NCI-H524 treated with DMSO at 0.1 percent for 48 hours (cell line): ENCODE results near the gene SLC12A7.
"Not testable (repeated sequence)": the region's sequence is repeated elsewhere in the genome, so short reads cannot be mapped to it uniquely, and the experiment has no call there.

Source experiments
- DNase-seq: peaks from one replicate; lab custom pipeline; 2025; lab: John Stamatoyannopoulos, UW

SLC12A7 gene

GRCh38 chr5:1109542-1110306 lies 2.1 kb downstream of the SLC12A7 start:
- no peak for DNase-seq

GRCh38 chr5:1108865-1109174 lies 3.0 kb downstream of the SLC12A7 start:
- DNase-seq, result no peak

- no peak for DNase-seq
Observed at GRCh38 chr5:1108023-1108864, 3.6 kb downstream of the SLC12A7 start.

GRCh38 chr5:1107167-1108022 lies 4.5 kb downstream of the SLC12A7 start:
- no peak for DNase-seq

DNA sequence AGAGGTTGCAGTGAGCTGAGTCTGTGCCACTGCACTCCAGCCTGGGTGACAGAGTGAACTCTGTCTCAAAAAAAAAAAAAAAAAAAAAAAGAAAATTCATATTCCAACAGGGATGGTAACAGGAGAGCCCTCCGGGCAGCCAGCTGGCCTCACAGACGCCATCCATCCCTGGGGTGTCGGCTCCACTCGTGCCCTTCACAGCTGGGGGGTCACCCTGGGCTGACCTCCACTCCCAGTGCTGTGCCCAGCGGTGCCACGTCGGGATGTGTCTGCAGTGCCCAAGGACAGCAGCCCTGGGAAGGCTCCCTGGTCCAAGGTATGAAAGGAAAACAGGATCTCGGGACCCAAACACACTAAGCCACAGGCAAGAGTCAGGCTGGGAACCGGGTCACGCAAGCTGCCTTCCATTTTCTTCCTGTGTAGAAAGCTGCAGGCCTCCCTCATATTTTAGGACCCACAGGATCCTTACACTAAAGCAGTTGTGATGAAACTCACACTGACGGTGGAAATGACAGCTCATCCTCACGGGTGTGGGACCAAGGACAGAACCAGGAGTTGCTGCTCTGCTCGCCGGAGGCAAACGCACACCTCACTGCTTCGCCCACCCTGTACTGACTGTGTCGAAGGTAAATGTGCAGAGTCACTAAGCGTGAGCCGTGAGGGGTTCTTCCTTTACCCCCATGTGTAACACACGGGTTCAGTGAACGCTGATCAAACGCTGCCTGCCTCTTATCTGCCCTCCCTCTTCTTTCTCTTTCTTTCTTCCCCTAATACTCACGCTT lies 5.3 kb downstream of the SLC12A7 start:
- DNase-seq, result no peak

DNA sequence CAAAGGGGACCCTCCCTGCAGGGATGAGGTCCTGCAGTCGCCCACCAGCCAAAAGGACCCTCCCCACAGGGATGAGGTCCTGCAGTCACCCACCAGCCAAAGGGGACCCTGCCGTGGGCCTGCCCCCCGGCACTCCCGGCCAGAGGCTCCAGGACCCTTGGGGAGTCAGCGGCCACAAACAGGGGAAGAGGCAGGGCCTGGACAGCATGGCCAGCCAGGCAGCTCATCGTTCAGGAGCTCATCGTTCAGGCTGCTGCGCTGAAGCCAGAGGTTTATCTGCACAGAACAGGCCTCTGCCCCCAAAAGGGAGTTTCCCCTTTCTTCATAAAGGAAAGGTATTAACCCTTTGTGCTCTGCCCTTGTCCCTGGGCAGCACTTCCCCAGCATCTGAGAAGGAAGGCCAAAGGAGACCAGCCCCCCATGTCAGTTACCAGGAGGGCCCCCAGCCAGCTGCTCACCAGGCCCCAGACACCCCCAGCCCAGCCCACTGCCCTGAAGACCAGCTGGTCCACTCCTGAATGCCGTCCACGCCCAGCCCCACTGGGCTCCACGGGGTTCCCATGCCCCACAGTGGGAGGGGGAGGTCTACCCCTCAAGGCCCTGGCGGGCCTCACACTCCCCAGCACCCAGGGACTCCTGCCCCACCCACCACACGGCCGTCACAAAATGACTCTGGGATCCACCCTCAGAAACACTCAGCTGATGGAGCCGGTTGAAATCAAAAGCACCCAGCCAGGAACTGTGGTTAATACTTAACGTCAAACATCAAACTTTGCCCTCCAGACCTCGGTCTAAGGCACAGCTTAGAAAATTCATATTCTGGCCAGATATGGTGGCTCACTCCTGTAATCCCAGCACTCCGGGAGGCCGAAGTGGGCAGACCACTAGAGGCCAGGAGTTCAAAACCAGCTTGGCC lies 6.3 kb downstream of the SLC12A7 start:
- no peak for DNase-seq

GRCh38 chr5:1104327-1105006 lies 7.4 kb downstream of the SLC12A7 start:
- no peak for DNase-seq

- DNase-seq, result no peak
Observed at GRCh38 chr5:1103505-1104326, 8.1 kb downstream of the SLC12A7 start.

GRCh38 chr5:1103093-1103492 lies 8.8 kb downstream of the SLC12A7 start:
- no peak for DNase-seq

DNA sequence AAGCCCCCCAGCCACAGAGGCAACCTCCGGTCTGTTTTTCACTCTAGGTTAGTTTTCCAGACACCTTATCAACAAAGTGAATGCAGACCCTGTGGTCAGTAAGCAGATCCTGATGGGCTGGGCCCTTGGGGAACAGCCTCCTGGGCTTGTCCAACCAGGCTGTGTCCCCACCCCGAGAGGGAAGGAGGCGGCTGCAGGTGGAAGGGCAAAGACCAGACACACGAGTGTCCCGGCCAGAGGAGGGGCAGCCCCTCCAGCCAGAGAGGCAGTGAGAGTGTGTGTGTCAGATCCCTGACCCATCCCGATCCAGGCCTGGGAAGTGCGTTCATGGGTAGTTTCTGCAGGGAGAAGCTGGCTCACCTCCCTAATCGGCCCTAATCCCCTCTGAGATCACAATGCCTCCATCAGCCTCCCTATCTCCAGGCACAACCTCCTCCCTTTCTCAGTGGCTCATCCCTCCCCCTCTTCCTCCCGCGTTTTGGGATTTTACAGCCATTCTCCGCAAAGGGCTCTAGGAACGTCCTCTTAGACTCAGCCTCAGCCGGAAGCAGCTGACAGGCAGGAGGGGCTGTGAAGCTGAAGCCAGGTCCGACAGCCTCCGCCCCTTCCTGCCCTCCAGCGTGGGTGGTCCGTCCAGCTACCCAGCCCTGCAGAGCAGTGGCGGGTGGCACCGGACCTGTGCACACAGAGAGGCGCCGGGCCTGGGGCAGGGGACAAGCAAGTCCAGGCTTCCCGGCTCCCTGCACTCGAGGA lies 9.7 kb downstream of the SLC12A7 start:
- DNase-seq, result no peak

DNA sequence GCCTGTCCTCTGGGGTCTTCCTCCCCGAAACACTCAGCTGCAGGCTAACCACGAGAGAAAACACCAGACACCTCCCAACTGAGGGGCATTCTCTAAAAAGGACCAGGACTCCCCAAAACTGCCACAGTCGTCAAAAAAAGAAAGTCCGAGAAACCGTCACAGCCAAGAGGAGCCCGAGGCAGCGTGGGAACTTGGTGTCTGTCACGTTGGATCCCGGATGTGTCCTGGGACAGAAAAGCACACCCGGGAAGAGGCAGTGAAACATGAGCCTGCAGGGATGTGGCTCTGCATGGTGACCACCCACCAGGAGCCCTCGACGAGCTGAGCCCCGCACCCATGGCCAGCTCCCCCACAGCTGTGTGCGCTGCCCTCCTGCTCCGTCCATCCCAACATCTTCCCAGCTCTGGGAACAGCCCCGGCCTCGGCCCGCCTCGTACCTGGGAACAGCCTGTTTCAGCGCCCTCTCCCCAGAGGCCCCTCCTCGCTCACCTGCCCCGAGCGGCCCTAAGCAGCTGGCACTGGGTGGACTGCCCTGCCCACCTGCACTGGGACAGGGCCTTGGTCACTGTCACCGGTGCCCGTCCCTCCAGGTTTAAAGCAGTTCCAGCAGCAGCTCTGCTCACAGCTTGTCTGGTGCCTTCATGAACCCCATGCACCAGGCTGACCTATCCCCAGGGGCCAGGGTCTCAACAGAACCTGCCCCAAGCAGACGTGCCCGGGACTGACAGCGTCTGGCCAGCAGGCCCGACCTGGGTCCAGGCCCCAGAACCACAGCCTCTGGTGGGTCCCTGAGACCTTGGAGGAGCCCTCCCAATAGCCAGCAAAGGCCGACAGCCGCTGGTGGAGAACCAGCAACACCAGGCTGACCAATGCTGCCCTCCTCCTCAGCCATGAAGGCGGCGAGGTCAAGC lies 10.9 kb downstream of the SLC12A7 start:
- DNase-seq, result no peak

DNA sequence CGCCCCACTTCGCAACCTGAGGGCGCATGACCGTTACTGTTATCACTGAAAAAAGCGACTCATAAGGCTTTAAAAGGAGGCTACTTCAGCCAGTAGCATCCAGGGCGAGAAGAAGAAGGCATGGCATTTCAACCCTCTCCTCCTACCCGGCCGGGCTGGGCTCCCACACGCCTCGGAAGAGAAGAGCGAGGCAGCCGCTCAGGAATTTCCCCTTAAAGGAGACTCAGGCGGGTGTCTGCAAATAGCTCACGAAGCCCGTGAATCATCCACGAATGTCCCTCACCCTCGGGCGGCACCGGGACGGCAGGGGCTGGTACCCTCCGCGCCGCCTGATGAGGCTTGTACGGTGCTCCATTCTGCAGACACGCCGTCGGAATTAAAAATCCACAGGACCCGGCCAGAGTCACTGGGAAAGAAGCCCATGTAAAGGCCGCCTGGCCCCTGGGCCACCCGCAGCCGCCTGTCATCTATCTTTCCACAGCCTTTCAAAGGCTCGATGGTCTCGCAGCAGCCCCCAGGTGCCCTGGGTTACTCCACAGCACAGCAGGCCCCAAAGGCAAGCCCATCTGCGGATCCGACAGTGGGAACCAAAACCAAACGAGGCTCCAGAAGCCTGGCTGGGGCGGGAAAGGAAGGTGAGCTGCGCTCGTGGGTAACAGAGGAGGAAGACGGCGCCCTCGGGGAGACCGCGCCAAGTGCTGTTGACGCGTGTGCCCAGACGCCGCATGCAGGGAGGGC lies 11.8 kb downstream of the SLC12A7 start:
- no peak for DNase-seq

DNA sequence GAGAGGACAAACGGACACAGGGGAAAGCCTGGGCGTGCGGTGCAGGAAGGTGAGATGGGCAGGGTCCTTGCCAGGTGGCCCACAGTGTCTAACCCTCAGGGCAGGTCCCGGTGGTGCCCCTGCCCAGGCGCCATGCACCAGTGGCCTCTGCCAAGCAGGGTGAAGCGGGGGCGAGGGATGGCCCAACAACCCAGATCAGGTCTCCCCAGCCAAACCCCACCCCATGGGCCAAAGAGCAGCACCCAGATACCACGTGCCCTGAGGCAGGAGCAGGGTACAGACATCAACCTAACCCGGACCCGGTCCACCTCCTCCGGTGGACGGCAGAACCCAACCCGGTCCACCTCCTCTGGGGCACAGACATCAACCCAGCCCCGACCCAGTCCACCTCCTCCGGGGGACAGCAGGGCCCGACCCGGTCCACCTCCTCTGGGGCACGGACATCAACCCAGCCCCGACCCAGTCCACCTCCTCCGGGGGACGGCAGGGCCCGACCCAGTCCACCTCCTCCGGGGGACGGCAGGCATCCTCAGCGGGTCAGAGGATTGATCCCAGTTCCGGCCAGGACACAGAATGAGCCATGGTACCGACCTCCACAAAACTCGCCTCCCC lies 12.8 kb downstream of the SLC12A7 start:
- no peak for DNase-seq

DNA sequence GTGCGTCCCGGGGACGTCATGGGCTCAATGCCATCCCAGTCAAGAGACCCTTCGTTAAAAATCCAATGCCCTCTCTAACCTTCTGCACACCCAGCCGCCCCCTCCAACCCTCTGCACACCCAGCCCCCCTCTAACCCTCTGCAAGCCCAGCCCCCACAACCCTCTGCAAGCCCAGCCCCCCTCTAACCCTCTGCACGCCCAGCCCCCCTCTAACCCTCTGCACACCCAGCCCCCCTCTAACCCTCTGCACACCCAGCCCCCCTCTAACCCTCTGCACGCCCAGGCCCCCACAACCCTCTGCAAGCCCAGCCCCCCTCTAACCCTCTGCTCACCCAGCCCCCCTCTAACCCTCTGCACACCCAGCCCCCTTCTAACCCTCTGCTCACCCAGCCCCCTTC lies 13.9 kb downstream of the SLC12A7 start:
- not testable (repeated sequence) for DNase-seq

- no peak for DNase-seq
Observed at GRCh38 chr5:1097381-1097987, 14.4 kb downstream of the SLC12A7 start.

DNA sequence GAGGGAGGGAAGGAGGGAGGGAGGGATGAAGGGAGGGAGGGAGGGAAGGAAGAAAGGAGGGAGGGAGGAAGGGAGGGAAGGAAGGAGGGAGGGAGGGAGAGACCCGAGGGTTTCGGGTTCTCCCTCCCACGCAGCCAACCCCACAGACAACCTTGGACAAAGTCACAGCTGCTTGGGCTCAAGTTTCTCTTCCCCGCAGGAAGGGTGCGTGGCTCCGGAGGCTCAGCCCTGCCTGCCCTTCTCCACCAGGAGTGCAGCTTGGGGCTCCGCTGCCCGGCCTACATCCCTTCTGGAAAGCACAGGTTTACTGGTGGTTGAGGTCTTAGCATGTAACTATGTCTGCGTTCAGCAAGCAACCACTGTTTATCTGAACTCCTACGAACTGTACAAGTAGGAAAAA lies 15.0 kb downstream of the SLC12A7 start:
- DNase-seq, result no peak
